Stimulated activated CD4-positive, alpha-beta T cell treated with anti-CD3 and anti-CD28 coated beads, Interleukin-4, amount 100 ng/mL, for 4 hours (primary cell): ENCODE results near the gene SLC66A3.

Source experiments
- DNase-seq, 2 experiments: peaks; one replicate each; pipeline ENCODE4 v3.0.0-alpha.2; 2020

The SLC66A3 gene

GRCh38 chr2:11155381-11156035 is at the start of gene SLC66A3:
Gene SLC66A3 (plus strand): TSS chr2:11155467. CDS start chr2:11155547, 80 bp downstream.
- no peak for DNase-seq

GRCh38 chr2:11109002-11109401 is 46.3 kb upstream of the SLC66A3 start:
- no peak for DNase-seq

- DNase-seq = no peak
Measured at GRCh38 chr2:11112870-11113428, 42.3 kb upstream of the SLC66A3 start.

GRCh38 chr2:11117776-11118175 is 37.5 kb upstream of the SLC66A3 start:
- DNase-seq = no peak

GRCh38 chr2:11118761-11119160 is 36.5 kb upstream of the SLC66A3 start:
- no peak for DNase-seq

GRCh38 chr2:11121099-11121822 is 34.0 kb upstream of the SLC66A3 start:
- no peak for DNase-seq

GRCh38 chr2:11121823-11122155 is 33.5 kb upstream of the SLC66A3 start:
- no peak for DNase-seq

GRCh38 chr2:11122380-11122779 is 32.9 kb upstream of the SLC66A3 start:
- no peak for DNase-seq

- no peak for DNase-seq
Measured at GRCh38 chr2:11123001-11123809, 32.1 kb upstream of the SLC66A3 start.

- peak; percentile 33 to 72 for DNase-seq
Measured at GRCh38 chr2:11123856-11124759, 31.2 kb upstream of the SLC66A3 start.

GRCh38 chr2:11124760-11125068 is 30.6 kb upstream of the SLC66A3 start:
- no peak for DNase-seq

GRCh38 chr2:11127761-11128160 is 27.5 kb upstream of the SLC66A3 start:
- no peak for DNase-seq

- no peak for DNase-seq
Measured at GRCh38 chr2:11128243-11128951, 26.9 kb upstream of the SLC66A3 start.

- peak; percentile 74 to 85 for DNase-seq
Measured at GRCh38 chr2:11129598-11130449, 25.4 kb upstream of the SLC66A3 start.

- no peak for DNase-seq
Measured at GRCh38 chr2:11131166-11131920, 23.9 kb upstream of the SLC66A3 start.

- no peak for DNase-seq
Measured at GRCh38 chr2:11132036-11132671, 23.1 kb upstream of the SLC66A3 start.

- DNase-seq = no peak
Measured at GRCh38 chr2:11133238-11133935, 21.9 kb upstream of the SLC66A3 start.

GRCh38 chr2:11133936-11134320 is 21.3 kb upstream of the SLC66A3 start:
- DNase-seq = no peak

GRCh38 chr2:11134349-11134748 is 20.9 kb upstream of the SLC66A3 start:
- DNase-seq = no peak
